Measurements from ENCODE around the gene DNAJC10.

DNA sequence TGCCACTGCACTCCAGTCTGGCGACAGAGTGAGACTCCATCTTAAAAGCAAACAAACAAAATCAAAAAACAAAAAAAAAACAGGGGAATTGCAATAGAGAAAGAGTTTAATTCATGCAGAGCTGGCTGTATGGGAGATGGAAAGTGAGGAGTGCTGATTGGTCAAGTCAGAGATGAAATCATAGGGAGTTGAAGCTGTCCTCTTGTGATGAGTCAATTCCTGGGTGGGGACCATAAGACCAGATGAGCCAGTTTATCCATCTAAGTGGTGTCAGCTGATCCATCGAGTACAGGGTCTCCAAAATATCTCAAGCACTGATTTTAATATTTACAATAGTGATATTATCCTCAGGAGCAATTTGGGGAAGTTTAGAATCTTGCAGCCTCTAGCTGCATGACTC, 105.1 kb downstream of the DNAJC10 start:
- TF ChIP-seq EZH2 (IDR thresholded peaks at IDR 0.05; ENCODE audit: borderline replicate concordance, control insufficient read depth, low read depth, low read length) (no peak), POLR2A (IDR thresholded peaks at IDR 0.05; ENCODE audit: low read depth, low read length) (no peak)
- TF ChIP-seq, protein P1, sequence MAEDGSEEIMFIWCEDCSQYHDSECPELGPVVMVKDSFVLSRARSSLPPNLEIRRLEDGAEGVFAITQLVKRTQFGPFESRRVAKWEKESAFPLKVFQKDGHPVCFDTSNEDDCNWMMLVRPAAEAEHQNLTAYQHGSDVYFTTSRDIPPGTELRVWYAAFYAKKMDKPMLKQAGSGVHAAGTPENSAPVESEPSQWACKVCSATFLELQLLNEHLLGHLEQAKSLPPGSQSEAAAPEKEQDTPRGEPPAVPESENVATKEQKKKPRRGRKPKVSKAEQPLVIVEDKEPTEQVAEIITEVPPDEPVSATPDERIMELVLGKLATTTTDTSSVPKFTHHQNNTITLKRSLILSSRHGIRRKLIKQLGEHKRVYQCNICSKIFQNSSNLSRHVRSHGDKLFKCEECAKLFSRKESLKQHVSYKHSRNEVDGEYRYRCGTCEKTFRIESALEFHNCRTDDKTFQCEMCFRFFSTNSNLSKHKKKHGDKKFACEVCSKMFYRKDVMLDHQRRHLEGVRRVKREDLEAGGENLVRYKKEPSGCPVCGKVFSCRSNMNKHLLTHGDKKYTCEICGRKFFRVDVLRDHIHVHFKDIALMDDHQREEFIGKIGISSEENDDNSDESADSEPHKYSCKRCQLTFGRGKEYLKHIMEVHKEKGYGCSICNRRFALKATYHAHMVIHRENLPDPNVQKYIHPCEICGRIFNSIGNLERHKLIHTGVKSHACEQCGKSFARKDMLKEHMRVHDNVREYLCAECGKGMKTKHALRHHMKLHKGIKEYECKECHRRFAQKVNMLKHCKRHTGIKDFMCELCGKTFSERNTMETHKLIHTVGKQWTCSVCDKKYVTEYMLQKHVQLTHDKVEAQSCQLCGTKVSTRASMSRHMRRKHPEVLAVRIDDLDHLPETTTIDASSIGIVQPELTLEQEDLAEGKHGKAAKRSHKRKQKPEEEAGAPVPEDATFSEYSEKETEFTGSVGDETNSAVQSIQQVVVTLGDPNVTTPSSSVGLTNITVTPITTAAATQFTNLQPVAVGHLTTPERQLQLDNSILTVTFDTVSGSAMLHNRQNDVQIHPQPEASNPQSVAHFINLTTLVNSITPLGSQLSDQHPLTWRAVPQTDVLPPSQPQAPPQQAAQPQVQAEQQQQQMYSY (CRISPR knock-in tag; IDR thresholded peaks at IDR 0.05) = no peak
- TF ChIP-seq, protein P2, sequence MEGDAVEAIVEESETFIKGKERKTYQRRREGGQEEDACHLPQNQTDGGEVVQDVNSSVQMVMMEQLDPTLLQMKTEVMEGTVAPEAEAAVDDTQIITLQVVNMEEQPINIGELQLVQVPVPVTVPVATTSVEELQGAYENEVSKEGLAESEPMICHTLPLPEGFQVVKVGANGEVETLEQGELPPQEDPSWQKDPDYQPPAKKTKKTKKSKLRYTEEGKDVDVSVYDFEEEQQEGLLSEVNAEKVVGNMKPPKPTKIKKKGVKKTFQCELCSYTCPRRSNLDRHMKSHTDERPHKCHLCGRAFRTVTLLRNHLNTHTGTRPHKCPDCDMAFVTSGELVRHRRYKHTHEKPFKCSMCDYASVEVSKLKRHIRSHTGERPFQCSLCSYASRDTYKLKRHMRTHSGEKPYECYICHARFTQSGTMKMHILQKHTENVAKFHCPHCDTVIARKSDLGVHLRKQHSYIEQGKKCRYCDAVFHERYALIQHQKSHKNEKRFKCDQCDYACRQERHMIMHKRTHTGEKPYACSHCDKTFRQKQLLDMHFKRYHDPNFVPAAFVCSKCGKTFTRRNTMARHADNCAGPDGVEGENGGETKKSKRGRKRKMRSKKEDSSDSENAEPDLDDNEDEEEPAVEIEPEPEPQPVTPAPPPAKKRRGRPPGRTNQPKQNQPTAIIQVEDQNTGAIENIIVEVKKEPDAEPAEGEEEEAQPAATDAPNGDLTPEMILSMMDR (IDR thresholded peaks at IDR 0.05 in 2 of 3, conservative IDR thresholded peaks at IDR 0.05 in 1 of 3; ENCODE audit: control insufficient read depth in 2 of 3, extremely low read depth in 1 of 3, insufficient read depth in 1 of 3, low read depth in 3 of 3, low read length in 3 of 3) = no peak

Measured in GM12878 (cell line).